Endothelial cell of umbilical vein (primary cell): ENCODE results near the gene SLC45A2.

ENCODE experiments used
- POLR2A ChIP-seq: IDR thresholded peaks from 2 replicates; pipeline ENCODE4 v1.6.1; 2012; ENCODE audit warnings: low read depth, mild to moderate bottlenecking, control low read depth, low read length
- POLR2AphosphoS5 ChIP-seq: IDR thresholded peaks from 2 replicates; pipeline ENCODE4 v1.6.1; 2012; ENCODE audit warnings: low read depth, mild to moderate bottlenecking, control low read depth, low read length, moderate library complexity; ENCODE audit not compliant: insufficient read depth
- TF ChIP-seq, protein P1 (sequence below), 2 donors: IDR thresholded peaks; 1 replicate in 1 of 2; 2 replicates in 1 of 2; pipeline ENCODE4 v1.5.1; 2011; ENCODE audit warnings: low read length in 2 of 2, mild to moderate bottlenecking in 2 of 2, moderate library complexity in 2 of 2, control low read depth in 1 of 2, inconsistent platforms in 1 of 2, low read depth in 1 of 2; ENCODE audit not compliant: insufficient read depth in 1 of 2; ENCODE audit errors: extremely low read depth in 1 of 2

DNA sequence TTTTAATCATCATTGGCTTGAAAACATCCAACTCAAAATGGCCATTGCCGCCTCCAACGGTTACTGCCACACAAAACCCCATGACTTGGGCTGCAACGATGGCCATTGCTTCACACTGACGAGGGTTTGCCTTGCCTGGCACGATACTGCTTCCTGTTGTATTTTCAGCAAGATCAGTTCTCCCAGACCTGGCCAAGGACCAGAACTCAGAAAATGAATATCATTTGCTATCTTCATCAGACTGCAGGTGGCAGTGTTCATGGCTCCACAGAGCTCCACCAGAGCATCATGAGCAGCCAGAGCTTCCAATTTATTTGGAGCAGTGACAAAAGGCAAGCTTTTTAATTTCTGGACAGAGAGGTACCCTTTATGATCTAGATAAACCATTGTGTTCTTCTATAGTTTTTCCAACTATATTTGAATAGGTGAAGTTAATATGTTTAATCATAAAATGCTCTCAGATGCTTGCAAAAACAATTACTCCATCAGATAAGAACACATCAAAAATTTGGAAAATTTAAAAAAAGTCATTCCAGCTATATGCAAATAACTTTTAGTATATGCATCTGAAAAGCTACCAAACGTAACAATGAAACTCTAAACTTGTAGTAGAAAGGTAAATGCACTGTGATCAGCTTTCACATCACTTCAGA is 13.0 kb upstream of the SLC45A2 start:
- TF ChIP-seq, protein P1, sequence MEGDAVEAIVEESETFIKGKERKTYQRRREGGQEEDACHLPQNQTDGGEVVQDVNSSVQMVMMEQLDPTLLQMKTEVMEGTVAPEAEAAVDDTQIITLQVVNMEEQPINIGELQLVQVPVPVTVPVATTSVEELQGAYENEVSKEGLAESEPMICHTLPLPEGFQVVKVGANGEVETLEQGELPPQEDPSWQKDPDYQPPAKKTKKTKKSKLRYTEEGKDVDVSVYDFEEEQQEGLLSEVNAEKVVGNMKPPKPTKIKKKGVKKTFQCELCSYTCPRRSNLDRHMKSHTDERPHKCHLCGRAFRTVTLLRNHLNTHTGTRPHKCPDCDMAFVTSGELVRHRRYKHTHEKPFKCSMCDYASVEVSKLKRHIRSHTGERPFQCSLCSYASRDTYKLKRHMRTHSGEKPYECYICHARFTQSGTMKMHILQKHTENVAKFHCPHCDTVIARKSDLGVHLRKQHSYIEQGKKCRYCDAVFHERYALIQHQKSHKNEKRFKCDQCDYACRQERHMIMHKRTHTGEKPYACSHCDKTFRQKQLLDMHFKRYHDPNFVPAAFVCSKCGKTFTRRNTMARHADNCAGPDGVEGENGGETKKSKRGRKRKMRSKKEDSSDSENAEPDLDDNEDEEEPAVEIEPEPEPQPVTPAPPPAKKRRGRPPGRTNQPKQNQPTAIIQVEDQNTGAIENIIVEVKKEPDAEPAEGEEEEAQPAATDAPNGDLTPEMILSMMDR (IDR thresholded peaks at IDR 0.05; ENCODE audit: extremely low read depth in 1 of 2, insufficient read depth in 1 of 2, low read depth in 1 of 2, low read length in 2 of 2): peak; percentile 64 to 69
- no peak for TF ChIP-seq POLR2A
- TF ChIP-seq POLR2AphosphoS5: no peak
